Right ventricle myocardium inferior (tissue), 1 donor: Measurements from ENCODE around the gene AMBRA1. TPM values are rescaled to one million over a fixed set of nuclear protein-coding genes. Genes with fewer than 3 reads are reported as not detected.

Experiments used
- ATAC-seq: fragments of 200-7000 bp; cut with Tn5 transposase; one replicate; pipeline ENCODE4 v1.9.1; 2020; ENCODE audit warnings: mild to moderate bottlenecking, moderate library complexity
- DNase-seq: peaks from one replicate; pipeline ENCODE4 v3.0.0; 2021; ENCODE audit errors: missing footprints
- intact Hi-C: fragments of 100-400 bp; cut with DNase I; formaldehyde crosslinking; loops from one replicate; pipeline ENCODE4 v1.11.0; 2022
- total RNA-seq: library from RNA; stranded (reverse); fragmentation: NEBNext Ultra II Directional; extraction: Animal tissue kit (Norgen Biotek cat#: 25700); gene quantifications from one replicate; pipeline ENCODE4 v1.2.1, GENCODE V29; 2021
- donor health status: DM: no; HTN: yes; CAD: no; lungs with severe emphysema.

The AMBRA1 gene
- total RNA-seq, 1 donor from 2014 or later, result 14.8 TPM

GRCh38 chr11:46402957-46403902, 190.6 kb downstream of the AMBRA1 start:
- ATAC-seq (peak; percentile 47), DNase-seq (no peak)
- intact Hi-C loops, result loop anchor here (10.0 kb wide), 1 partner anchor 52 kb away; no protein-coding TSS in a partner anchor

GRCh38 chr11:46397526-46397925, 196.3 kb downstream of the AMBRA1 start:
- DNase-seq (no peak), ATAC-seq (no peak)
- intact Hi-C loops, result no loop called here

GRCh38 chr11:46393759-46394158, 200.1 kb downstream of the AMBRA1 start:
- intact Hi-C loops, result loop anchor here (2.0 kb wide), 1 partner anchor 143 kb away; no protein-coding TSS in a partner anchor
- no peak for ATAC-seq
- DNase-seq, result no peak

- ATAC-seq, result no peak
- intact Hi-C loops, result loop anchor here (2.0 kb wide), 1 partner anchor 144 kb away; no protein-coding TSS in a partner anchor
These were observed 200.6 kb downstream of the AMBRA1 start for GRCh38 chr11:46393231-46393616.

GRCh38 chr11:46392421-46393230, 201.2 kb downstream of the AMBRA1 start:
- DNase-seq, result peak; percentile 90
- intact Hi-C loops, result loop anchor here (2.0 kb wide), 1 partner anchor 144 kb away; no protein-coding TSS in a partner anchor
- ATAC-seq, result peak; percentile 94

More at GRCh38 chr11:46393231-46393616, 200.6 kb downstream of the AMBRA1 start:
- DNase-seq, result no peak

- DNase-seq (no peak), ATAC-seq (no peak)
- intact Hi-C loops, result loop anchor here (2.0 kb wide), 2 partner anchors 137 to 145 kb away; no protein-coding TSS in a partner anchor
These were observed 202.0 kb downstream of the AMBRA1 start, which contains the start of gene CHRM4 for GRCh38 chr11:46391578-46392420. Gene CHRM4 (minus strand): TSS chr11:46391776. CDS start chr11:46386557, 5,219 bp downstream.

- ATAC-seq (no peak), DNase-seq (no peak)
- intact Hi-C loops, result loop anchor here (2.0 kb wide), 1 partner anchor 138 kb away; no protein-coding TSS in a partner anchor
These were observed 202.6 kb downstream of the AMBRA1 start for GRCh38 chr11:46391186-46391577.

GRCh38 chr11:46390331-46391171, 203.3 kb downstream of the AMBRA1 start:
- DNase-seq (no peak), ATAC-seq (no peak)
- intact Hi-C loops, result loop anchor here (2.0 kb wide), 1 partner anchor 138 kb away; no protein-coding TSS in a partner anchor

- intact Hi-C loops, result loop anchor here (2.0 kb wide), 1 partner anchor 139 kb away; no protein-coding TSS in a partner anchor
- ATAC-seq (peak; percentile 62), DNase-seq (peak; percentile 81)
These were observed 204.1 kb downstream of the AMBRA1 start for GRCh38 chr11:46389450-46390330.

- no peak for ATAC-seq
- intact Hi-C loops, result no loop called here
- DNase-seq, result no peak
These were observed 205.0 kb downstream of the AMBRA1 start for GRCh38 chr11:46388619-46389449.

- ATAC-seq (no peak), DNase-seq (no peak)
- intact Hi-C loops, result no loop called here
These were observed 205.8 kb downstream of the AMBRA1 start for GRCh38 chr11:46387919-46388618.

- intact Hi-C loops, result no loop called here
- no peak for DNase-seq
- no peak for ATAC-seq
These were observed 206.4 kb downstream of the AMBRA1 start for GRCh38 chr11:46387456-46387855.

GRCh38 chr11:46386674-46387073, 207.1 kb downstream of the AMBRA1 start:
- no peak for DNase-seq
- ATAC-seq, result no peak
- intact Hi-C loops, result no loop called here

GRCh38 chr11:46386005-46386578, 207.7 kb downstream of the AMBRA1 start:
- intact Hi-C loops, result no loop called here
- no peak for DNase-seq

More at GRCh38 chr11:46386005-46386578, 207.7 kb downstream of the AMBRA1 start:
- no peak for ATAC-seq
